Left colon (tissue), 2 donors: ENCODE data around the gene ASMTL. TPM values are rescaled to one million over a fixed set of nuclear protein-coding genes. Genes with fewer than 3 reads are reported as not detected.
A peak's percentile ranks its signal among the peaks of the same experiment; 100 is the strongest.
"Not testable (repeated sequence)": the region's sequence is repeated elsewhere in the genome, so short reads cannot be mapped to it uniquely, and the experiment has no call there.

Experiments used
- ATAC-seq: fragments of 200-7000 bp; cut with Tn5 transposase; one replicate; pipeline ENCODE4 v1.9.1; 2020; ENCODE audit warnings: mild to moderate bottlenecking, moderate library complexity
- DNase-seq, 2 donors: peaks; one replicate each; pipeline ENCODE4 v3.0.0-alpha.2; 2020
- intact Hi-C, 2 donors: fragments of 100-400 bp; cut with DNase I in 1 of 2; cut with micrococcal nuclease in 1 of 2; formaldehyde crosslinking; loops; one replicate each; pipeline versions ENCODE4 v1.11.2 to v1.14.0; 2022; cut with DNase I, micrococcal nuclease
- total RNA-seq, 2 donors: library from RNA; stranded (reverse); fragmentation: NEBNext Ultra II Directional; extraction: Animal tissue kit (Norgen Biotek cat#: 25700); gene quantifications; one replicate each; pipeline ENCODE4 v1.2.1, GENCODE V29; 2021
- donor health status: DM: no; HTN: no; CAD: no.
- donor health status: DM: yes; HTN: yes; CAD: no.

The ASMTL gene
- total RNA-seq, 2 donors from 2014 or later: 14.6 to 19.9 TPM

DNA sequence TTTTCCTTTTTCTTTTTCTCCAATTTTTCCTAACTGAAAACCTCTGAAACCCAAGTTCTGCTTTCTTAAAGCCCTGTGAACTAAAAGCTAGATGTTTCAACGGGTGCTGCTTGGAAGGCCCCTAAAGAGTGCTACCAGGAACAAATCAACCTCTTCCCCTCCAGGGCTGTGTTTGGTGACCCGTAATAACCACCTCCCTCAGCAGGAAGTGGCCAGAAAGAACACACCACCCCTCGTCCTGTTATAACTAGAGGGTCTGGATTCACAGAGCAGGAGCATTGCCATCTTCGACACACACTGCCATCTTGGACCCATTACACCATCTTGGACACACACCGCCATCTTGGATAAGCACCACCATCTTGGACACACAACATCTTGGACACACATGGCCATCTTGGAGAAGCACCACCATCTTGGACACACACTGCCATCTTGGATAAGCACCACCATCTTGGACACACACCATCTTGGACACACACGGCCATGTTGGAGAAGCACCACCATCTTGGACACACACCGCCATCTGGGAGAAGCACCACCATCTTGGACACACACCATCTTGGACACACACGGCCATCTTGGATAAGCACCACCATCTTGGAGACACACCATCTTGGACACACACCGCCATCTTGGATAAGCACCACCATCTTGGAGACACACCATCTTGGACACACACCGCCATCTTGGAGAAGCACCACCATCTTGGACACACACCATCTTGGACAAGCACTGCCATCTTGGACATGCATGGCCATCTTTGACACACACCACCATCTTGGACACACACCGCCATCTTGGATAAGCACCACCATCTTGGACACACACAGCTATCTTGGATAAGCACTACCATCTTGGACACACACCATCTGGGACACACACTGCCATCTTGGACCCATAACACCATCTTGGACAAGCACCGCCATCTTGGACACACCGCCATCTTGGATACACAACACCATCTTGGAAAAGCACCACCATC is 5.4 kb downstream of the ASMTL start:
- DNase-seq, intact Hi-C loops, ATAC-seq: not testable (repeated sequence)

DNA sequence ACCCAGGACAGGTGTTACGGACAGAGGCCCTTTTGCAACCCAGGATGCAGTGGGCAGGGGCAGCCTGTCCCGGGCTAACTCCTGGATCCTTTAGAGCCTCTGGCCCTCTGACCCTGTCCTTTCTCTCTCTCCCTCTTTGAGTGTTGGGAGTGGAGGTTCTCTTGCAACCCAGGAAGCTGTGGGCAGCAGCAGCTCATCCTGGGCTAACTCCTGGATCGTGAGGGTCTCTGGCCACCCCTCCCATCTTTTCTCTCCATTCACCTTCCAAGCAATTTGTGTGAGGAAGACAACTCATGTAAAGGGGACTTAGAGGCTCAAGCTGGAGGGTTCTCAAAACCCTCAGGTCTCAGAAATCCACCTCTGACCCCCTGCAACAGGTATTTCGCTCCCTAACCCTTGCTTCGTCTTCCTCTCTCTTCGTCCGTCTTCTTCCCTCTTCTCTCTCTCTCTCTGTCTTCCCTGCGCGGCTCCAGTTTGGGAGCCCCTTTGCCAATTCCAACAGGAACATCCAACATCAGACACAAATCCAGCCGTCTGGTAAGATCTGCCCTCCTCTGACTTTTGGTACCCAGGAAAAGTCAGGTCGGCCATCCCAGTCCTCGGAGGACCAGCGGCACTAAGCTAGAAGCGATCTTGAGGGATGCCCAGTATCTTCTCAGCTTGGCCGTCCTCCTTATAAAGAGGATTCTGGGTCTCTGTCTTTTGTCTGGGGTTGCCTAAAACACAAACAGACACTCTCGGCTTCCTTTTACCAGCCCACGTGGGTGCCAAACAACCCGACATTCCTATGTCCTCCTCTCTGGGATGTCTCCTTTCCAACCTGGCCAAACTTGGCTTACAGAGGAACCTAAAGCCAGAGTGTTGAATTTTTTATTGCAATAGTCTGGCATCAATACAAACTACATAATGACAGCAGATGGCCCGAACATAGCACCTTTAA is 7.9 kb downstream of the ASMTL start:
- ATAC-seq (no peak), DNase-seq (no peak)
- intact Hi-C loops: no loop called here

DNA sequence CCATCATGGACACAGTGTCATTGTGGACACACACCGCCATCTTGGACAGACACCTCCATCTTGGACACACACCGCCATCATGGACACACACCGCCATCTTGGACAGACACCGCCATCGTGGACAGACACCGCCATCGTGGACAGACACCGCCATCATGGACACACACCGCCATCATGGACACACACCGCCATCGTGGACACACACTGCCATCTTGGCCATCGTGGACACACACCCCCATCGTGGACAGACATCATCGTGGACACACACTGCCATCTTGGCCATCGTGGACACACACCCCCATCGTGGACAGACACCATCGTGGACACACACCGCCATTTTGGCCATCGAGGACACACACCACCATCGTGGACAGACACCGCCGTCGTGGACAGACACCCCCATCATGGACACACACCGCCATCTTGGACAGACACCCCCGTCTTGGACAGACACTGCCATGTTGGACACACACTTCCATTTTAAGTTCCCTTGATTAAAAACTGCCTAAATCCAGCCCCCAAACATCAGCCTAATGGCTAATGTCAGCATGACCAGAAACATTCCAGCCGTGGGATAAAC is 9.1 kb downstream of the ASMTL start:
- intact Hi-C loops: no loop called here
- no peak for ATAC-seq
- DNase-seq: no peak

DNA sequence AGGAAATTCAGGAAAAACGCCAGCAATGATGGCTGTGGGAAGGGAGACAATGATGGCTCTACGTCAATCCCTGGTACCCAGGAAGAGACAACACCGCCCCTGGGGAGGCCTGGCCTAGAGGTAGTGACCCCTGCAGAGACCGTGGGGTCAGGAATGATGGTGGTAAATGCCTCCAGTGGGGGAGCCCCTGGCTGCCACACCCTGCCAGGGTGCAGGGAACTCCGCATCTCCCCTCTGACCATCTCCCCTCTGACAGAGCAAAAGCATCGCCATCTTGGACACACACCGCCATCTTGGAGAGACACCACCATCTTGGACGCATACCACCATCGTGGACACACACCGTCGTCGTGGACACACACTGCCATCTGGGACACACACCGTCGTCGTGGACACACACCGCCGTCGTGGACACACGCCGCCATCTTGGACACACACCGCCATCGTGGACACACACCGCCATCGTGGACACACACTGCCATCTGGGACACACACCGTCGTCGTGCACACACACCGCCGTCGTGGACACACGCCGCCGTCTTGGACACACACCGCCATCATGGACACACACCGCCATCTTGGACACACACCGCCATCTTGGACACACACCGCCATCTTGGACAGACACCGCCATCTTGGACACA is 9.9 kb downstream of the ASMTL start:
- DNase-seq: no peak
- ATAC-seq: no peak
- intact Hi-C loops: no loop called here

DNA sequence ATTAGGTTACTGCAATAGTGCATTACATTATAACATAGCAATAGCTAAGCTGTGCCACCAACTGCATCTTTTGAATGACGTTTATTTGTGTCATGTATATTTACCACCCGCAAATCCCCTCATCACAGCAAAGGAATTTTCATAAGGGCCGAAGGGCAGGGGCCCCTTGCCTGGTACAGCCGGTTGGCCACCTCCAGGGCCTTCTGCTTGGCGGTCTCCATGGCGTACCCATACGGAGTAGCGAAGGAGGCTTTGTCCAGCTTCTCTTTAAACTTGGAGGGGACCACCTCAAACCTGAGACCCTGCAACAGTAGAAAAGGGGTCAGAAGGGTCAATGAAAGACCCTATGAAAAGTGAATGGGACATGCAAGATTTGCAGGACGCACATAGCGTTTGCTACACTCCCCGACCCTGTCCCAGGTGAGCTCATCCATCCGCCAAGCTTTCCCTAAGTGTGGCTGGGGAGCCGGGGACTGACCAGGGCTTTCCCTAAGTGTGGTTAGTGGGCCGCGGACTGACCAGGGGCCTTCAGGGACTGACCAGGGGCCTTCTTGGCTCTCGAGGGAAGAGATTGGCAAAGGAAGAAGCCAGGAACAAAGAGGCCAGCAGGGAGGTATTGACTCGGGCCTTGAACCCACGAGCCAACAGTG is 10.6 kb downstream of the ASMTL start:
- DNase-seq (no peak), ATAC-seq (no peak)
- intact Hi-C loops: no loop called here

DNA sequence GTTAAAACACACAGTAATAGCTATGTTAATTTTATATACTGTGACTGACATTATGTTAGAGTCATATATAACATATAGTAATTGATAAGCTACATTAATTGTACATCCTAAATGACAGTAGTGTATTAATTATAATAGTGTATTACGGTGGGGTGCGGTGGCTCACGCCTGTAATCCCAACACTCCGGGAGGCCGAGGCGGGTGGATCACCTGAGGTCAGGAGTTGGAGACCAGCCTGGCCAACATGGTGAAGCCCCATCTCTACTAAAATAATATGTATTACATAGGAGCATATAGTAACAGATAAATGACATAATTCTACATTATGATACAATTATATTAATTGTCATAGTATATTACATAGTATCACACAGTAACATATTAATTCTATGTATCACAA is 12.2 kb downstream of the ASMTL start:
- ATAC-seq (no peak), DNase-seq (no peak)
- intact Hi-C loops: no loop called here

DNA sequence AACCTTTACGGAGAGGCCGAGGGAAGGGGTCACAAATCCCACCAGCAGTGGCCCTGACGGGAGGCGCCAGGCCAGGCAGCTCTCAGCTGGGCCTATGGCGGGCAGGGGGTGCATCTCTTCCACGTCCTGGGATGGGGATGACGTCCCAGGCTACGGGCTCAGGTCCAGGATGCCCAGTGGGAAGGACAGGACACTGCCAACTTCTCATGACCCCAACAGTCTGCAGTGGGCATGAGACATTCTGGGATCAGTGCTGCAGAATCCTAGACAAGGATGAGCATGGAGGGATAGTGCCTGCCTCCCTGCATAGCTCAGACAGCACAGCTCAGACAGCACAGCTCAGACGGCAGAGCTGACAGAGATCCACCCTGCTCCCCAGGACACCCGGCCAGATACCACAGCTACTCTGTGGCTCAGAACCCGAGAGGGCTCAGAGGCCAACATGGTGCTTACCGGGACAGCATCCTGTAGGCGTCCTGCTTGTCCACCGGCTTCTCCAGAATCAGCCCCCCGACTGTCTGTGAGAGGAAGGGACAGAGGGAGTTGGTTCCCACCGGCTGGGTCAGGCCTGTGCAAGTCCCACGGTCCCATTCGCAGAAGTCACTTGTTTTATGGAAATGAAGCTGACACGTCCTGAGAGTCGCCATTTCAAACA is 17.3 kb downstream of the ASMTL start:
- no peak for ATAC-seq
- DNase-seq: peak in 1 of 2 donors; percentile 14
- intact Hi-C loops: no loop called here

DNA sequence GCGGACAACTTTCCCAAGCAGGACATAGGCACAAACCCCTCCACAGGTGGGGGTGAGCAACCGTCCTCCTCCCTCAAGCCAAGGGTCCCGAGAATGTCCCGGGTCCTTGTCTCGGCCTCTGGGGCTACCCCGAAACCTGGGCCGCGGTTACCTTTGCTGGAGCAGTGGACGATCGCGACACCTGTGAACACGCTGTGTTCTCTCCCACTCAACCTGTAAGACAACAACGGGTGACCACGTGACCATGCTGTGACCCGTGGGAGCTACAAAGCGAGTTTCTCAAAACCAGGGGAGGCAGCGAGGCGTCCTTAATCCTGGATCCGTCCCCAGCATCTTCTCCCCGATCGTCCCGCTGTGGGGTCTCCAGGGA is 17.9 kb downstream of the ASMTL start:
- ATAC-seq: no peak
- intact Hi-C loops: no loop called here

DNA sequence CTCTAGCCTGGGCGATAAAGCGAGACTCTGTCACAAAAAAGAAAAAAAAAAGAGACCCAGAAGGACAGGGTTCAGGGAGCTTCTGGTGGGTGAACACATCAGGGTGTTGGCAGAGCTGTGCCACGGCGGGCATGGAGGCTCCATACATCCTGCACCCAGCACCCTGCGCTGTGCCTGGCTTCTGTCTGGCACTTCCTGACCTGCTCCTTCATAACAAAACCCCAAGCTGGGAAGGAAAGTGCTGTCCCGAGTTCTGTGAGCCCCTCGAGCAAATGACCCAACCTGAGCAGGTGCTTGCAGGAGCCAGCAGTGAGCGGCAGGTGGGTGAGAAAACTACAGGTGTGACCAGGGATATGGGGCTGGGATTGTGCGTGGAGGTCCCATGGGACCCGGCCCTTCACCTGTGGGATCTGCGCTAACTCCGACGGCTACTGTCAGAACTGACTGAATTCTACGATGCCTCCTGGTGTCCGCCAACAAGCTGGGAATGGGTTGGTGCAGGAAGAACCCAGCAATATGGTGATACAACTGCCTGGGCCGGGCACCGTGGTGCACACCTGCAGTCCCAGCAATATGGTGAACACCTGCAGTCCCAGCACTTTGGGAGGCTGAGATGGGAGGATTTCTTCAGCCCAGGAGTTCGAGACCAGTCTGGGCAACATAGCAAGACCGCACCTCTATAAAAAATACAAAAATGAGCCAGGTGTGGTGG is 18.9 kb downstream of the ASMTL start:
- intact Hi-C loops: no loop called here
- DNase-seq: peak in 1 of 2 donors; percentile 8
- ATAC-seq: no peak

More for the DNA sequence above, 17.9 kb downstream of the ASMTL start:
- DNase-seq: no peak

DNA sequence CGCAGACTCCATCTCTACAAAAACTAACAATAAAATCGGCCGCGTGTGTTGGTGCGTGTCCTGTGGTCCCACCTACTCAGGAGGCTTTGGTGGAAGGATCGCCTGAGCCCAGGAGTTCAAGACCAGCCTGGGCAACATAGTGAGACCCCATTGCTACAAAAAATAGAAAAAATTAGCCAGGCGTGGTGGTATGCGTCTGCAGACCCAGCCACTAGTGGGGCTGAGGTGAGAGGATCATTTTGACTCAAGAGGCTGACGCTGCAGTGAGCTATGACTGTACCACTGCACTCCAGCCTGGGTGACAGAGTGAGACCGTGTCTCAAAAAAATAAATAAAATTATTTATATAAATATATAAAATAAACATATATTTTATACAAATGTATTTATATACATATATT is 22.3 kb downstream of the ASMTL start:
- intact Hi-C loops: no loop called here
- no peak for ATAC-seq
- no peak for DNase-seq

DNA sequence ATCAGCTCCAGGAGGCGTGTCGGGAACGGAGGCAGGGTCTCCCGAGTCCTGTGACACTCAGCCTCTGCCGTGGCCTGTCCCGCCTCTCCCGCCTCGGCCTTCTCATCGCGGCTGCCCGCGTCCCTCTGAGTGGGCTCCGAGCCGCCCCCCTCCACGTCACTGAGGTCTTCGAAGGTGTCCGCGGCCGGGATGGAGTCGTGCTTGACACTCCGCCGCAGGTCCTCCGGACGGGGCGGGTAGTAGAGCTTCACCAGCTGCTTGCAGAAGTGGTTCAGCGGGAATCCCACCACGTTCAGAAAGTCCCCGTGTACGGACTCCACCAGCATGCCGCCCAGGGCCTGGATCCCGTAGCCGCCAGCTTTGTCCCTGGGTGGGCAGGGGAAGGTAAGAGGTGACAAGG is 25.0 kb downstream of the ASMTL start:
- intact Hi-C loops: no loop called here
- no peak for ATAC-seq
- no peak for DNase-seq

DNA sequence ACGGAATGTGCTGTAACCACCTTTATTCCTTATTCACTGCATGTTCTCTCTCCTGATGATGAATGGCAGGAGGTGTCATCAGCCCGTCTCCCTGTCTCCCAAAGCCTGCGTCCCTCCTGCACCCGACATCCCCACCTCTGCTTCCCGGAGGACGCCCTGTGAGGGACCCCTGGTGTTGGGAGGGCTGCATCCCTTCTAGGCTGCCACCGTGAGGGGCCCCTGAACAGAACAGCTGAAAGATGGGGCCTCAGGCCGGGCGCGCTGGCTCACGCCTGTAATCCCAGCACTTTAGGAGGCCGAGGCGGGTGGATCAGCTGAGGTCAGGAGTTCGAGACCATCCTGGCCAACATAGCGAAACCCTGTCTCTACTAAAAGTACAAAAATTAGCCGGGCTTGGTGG is 26.4 kb downstream of the ASMTL start:
- intact Hi-C loops, ATAC-seq, DNase-seq: not testable (repeated sequence)

DNA sequence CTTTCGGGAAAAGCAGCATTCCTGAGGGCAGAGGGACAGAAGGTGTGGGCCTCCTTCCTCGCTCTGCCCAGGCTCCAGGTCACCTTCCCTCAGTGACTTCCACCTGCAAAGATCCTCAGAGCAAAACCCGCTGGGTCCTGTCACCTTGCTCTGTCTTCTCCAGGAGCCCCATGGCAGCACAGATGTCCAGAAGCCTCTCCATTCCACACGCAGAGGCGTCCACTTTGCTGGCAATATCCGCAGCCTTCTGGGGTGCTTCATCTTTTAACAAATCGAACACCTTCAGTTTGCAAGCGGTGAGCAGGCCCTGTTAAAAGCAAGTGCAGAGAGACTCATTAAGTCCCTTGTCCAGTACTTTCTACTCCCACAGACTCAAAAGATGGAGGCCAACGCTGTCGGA is 27.3 kb downstream of the ASMTL start:
- no peak for DNase-seq
- intact Hi-C loops: no loop called here
- no peak for ATAC-seq

DNA sequence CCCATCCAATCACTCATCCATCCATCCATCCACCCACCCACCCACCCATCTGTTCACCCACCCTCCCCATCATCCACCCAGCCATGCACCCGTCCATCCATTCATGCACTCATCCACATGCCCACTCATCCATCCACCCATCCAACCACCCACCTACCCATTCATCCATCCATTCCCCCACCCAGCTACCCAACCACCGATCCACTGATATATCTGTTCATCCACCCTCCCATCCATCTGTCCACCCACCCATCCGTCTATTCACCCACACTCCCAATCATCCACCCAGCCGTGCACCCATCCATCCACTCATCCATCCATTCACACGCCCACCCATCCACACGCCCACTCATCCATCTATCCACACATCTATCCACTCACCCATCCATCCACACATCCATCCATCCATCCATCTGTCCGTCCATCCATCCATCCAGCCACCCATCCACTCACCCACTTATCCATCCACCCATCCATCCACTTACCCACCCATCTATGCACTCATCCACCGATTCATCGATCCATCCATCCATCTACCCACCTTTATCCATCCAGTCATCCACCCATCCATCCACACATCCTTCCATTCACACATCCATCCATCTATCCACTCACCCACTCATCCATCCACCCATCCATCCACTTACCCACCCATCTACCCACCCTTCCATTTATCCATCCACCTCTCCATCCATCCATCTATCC is 28.4 kb downstream of the ASMTL start:
- DNase-seq (peak in 1 of 2 donors; percentile 11), ATAC-seq (no peak)
- intact Hi-C loops: no loop called here

DNA sequence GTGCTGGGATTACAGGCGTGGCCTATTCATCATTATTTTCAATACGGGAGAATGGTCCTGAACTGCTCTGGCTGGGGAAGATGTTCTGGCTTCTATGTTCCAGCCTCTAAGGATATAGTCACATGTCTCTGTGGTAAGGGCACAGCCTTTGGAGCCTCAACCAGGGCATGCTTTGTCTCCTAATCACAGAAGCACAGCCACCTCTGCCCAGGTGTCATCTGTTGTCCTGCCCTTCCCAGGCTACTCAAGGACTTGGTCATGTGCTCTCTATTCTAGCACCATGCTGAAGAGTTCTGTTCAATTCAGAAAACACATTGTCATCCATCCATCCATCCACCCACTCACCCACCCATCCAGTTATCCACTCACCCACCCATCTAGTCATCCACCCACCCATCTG is 29.5 kb downstream of the ASMTL start:
- ATAC-seq: no peak
- intact Hi-C loops: no loop called here
- DNase-seq: peak in 1 of 2 donors; percentile 1

DNA sequence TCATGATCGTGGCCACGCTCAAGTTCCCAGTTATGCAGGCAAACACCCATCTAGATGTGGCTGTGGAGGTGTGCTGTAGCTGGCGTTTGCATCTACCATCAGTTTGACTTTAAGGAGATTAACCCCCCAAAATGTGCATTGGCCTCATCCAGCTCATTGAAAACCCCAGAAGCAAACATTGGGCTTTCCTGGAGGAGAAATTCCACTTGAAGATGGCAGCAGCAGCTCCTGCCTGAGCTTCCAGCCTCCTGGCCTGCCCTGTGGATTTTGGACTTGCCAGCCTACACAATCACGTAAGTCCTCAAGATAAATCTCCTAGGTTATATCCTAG is 30.6 kb downstream of the ASMTL start:
- intact Hi-C loops: no loop called here
- ATAC-seq (no peak), DNase-seq (no peak)
